H1 (cell line): ENCODE measurements around the gene DDX5. TPM values are rescaled to one million over a fixed set of nuclear protein-coding genes. Genes with fewer than 3 reads are reported as not detected.

Experiments used
- CTCF ChIA-PET: fragments of 300-600 bp; sonication (Branson Sonifier 250); formaldehyde crosslinking; loops from one replicate; lab custom pipeline; 2021; ENCODE audit not compliant: partially characterized antibody; lab: Charles Lee
- POLR2A ChIA-PET: fragments of 300-600 bp; sonication (Branson Sonifier 250); formaldehyde crosslinking; loops from one replicate; lab custom pipeline; 2021; ENCODE audit warnings: inconsistent platforms; ENCODE audit not compliant: partially characterized antibody; lab: Charles Lee
- DNase-seq, 2 experiments: peaks; one replicate each; pipeline versions ENCODE4 v3.0.0 to v3.0.0-alpha.2; 2010 to 2022; ENCODE audit warnings: low spot score in 2 of 2, low read depth in 1 of 2, mixed read lengths in 1 of 2
- FAIRE-seq: peaks from 2 replicates; lab custom pipeline; 2011; peaks lifted over from hg19 to GRCh38; lab: Jason Lieb, UNC
- H2AFZ ChIP-seq: 2 replicates; pipeline ENCODE4 v1.8.1; 2012; ENCODE audit warnings: low read length, inconsistent platforms
- H2AK5ac ChIP-seq: 2 replicates; pipeline ENCODE4 v1.6.1; 2013; ENCODE audit warnings: low read depth, low read length
- H2BK120ac ChIP-seq: replicated peaks from 2 replicates; pipeline ENCODE3; 2013; ENCODE audit warnings: low read depth, low read length, inconsistent platforms
- H2BK12ac ChIP-seq: 2 replicates; pipeline ENCODE4 v1.6.1; 2013; ENCODE audit warnings: low read depth, low read length
- H2BK15ac ChIP-seq: 2 replicates; pipeline ENCODE4 v1.6.1; 2013; ENCODE audit warnings: low read length
- H2BK20ac ChIP-seq: 2 replicates; pipeline ENCODE4 v1.6.1; 2013; ENCODE audit warnings: low read length
- H2BK5ac ChIP-seq: 2 replicates; pipeline ENCODE4 v1.6.1; 2013; ENCODE audit warnings: low read depth, low read length
- H3K14ac ChIP-seq: 2 replicates; pipeline ENCODE4 v1.6.1; 2013; ENCODE audit warnings: inconsistent platforms; ENCODE audit not compliant: insufficient read length
- H3K18ac ChIP-seq: 2 replicates; pipeline ENCODE4 v1.6.1; 2013; ENCODE audit warnings: low read length; ENCODE audit errors: extremely low read depth
- H3K23ac ChIP-seq: 2 replicates; pipeline ENCODE4 v1.6.1; 2013; ENCODE audit warnings: inconsistent platforms; ENCODE audit not compliant: insufficient read length
- H3K23me2 ChIP-seq: 2 replicates; pipeline ENCODE4 v1.6.1; 2013; ENCODE audit warnings: low read depth, low read length
- H3K27ac ChIP-seq: 2 replicates; pipeline ENCODE4 v1.6.1; 2011; ENCODE audit warnings: low read depth, low read length, inconsistent platforms
- H3K27me3 ChIP-seq, 4 experiments: replicated peaks in 1 of 4; 1 replicate in 1 of 4; 2 replicates in 3 of 4; pipeline versions ENCODE4 v1.6.1 to v1.8.1; 2011 to 2013; ENCODE audit warnings: low read length in 3 of 4, mild to moderate bottlenecking in 3 of 4, inconsistent platforms in 2 of 4, mixed read lengths in 2 of 4, moderate library complexity in 1 of 4; ENCODE audit not compliant: control insufficient read depth in 3 of 4, insufficient read depth in 3 of 4; ENCODE audit errors: extremely low read depth in 1 of 4
- H3K36me3 ChIP-seq, 4 experiments: 2 replicates each; pipeline versions ENCODE4 v1.6.1 to v1.8.1; 2011 to 2013; ENCODE audit warnings: mild to moderate bottlenecking in 4 of 4, low read length in 3 of 4, moderate library complexity in 2 of 4, control low read depth in 1 of 4, inconsistent platforms in 1 of 4; ENCODE audit not compliant: insufficient read depth in 4 of 4, control insufficient read depth in 2 of 4
- H3K4ac ChIP-seq: replicated peaks from 2 replicates; pipeline ENCODE3; 2013; ENCODE audit warnings: low read length, low read depth, mixed read lengths, inconsistent platforms; ENCODE audit not compliant: insufficient read length
- H3K4me1 ChIP-seq, 4 experiments: replicated peaks in 1 of 4; 1 replicate in 1 of 4; 2 replicates in 3 of 4; pipeline versions ENCODE4 v1.6.1 to v1.8.1; 2011 to 2013; ENCODE audit warnings: low read length in 3 of 4, inconsistent platforms in 2 of 4, mixed read lengths in 1 of 4; ENCODE audit not compliant: insufficient read depth in 4 of 4, control insufficient read depth in 3 of 4
- H3K4me2 ChIP-seq, 2 experiments: 2 replicates each; pipeline versions ENCODE4 v1.6.1 to v1.8.1; 2011 to 2013; ENCODE audit warnings: low read depth in 2 of 2, low read length in 2 of 2, control low read depth in 1 of 2, inconsistent platforms in 1 of 2, mild to moderate bottlenecking in 1 of 2; ENCODE audit not compliant: insufficient read depth in 1 of 2
- H3K4me3 ChIP-seq, 4 experiments: fragments of 200-600, 300-600 bp in 1 of 4; sonication (generic), shearing (Covaris generic), sonication (Bioruptor Twin) in 1 of 4; 2 replicates each; pipeline versions ENCODE4 v1.5.1 to v1.8.1; 2011 to 2016; ENCODE audit warnings: low read length in 4 of 4, low read depth in 3 of 4, control low read depth in 2 of 4, inconsistent platforms in 2 of 4, mild to moderate bottlenecking in 2 of 4, mixed read lengths in 1 of 4, moderate library complexity in 1 of 4; ENCODE audit not compliant: insufficient read depth in 2 of 4; ENCODE audit errors: extremely low read depth in 1 of 4
- H3K56ac ChIP-seq: replicated peaks from 2 replicates; pipeline ENCODE3; 2013; ENCODE audit warnings: low read depth, mild to moderate bottlenecking, mixed read lengths, low read length, inconsistent platforms; ENCODE audit not compliant: insufficient read length
- H3K79me1 ChIP-seq: 2 replicates; pipeline ENCODE4 v1.6.1; 2013; ENCODE audit warnings: low read depth, low read length, control low read depth
- H3K79me2 ChIP-seq, 2 experiments: 2 replicates each; pipeline versions ENCODE4 v1.6.1 to v1.8.1; 2012 to 2013; ENCODE audit warnings: low read length in 2 of 2, mild to moderate bottlenecking in 2 of 2, inconsistent platforms in 1 of 2; ENCODE audit not compliant: insufficient read depth in 2 of 2, control insufficient read depth in 1 of 2
- H3K9ac ChIP-seq, 4 experiments: replicated peaks in 1 of 4; 1 replicate in 1 of 4; 2 replicates in 3 of 4; pipeline versions ENCODE4 v1.6.1 to v1.8.1; 2011 to 2013; ENCODE audit warnings: low read depth in 3 of 4, low read length in 3 of 4, control low read depth in 2 of 4, mild to moderate bottlenecking in 2 of 4, moderate library complexity in 2 of 4, inconsistent platforms in 1 of 4; ENCODE audit errors: extremely low read depth in 1 of 4
- H3K9me3 ChIP-seq, 2 experiments: 2 replicates each; pipeline versions ENCODE4 v1.6.1 to v1.8.1; 2012 to 2013; ENCODE audit warnings: mild to moderate bottlenecking in 2 of 2, moderate library complexity in 2 of 2, control low read depth in 1 of 2, inconsistent platforms in 1 of 2, low read depth in 1 of 2, low read length in 1 of 2, mixed read lengths in 1 of 2; ENCODE audit not compliant: insufficient read depth in 2 of 2
- H4K20me1 ChIP-seq, 2 experiments: replicated peaks in 1 of 2; 2 replicates each; pipeline versions ENCODE3 to v1.8.1; 2011 to 2013; ENCODE audit warnings: inconsistent platforms in 2 of 2, low read length in 2 of 2, mild to moderate bottlenecking in 1 of 2; ENCODE audit not compliant: insufficient read depth in 2 of 2, control insufficient read depth in 1 of 2
- H4K5ac ChIP-seq: 2 replicates; pipeline ENCODE4 v1.6.1; 2013; ENCODE audit warnings: low read length, low read depth, mixed read lengths, inconsistent platforms; ENCODE audit not compliant: insufficient read length
- H4K8ac ChIP-seq: 2 replicates; pipeline ENCODE4 v1.8.0; 2013; ENCODE audit warnings: mild to moderate bottlenecking, moderate library complexity, low read length, inconsistent platforms; ENCODE audit not compliant: insufficient read depth; ENCODE audit errors: extremely low read depth
- H4K91ac ChIP-seq: replicated peaks from 2 replicates; pipeline ENCODE3; 2013; ENCODE audit warnings: low read length, mixed read lengths, inconsistent platforms; ENCODE audit not compliant: insufficient read length
- ATF2 ChIP-seq: IDR thresholded peaks from 2 replicates; pipeline ENCODE4 v1.6.1; 2012; ENCODE audit warnings: low read length, inconsistent platforms
- EP300 ChIP-seq, 2 experiments: IDR thresholded peaks; 1 replicate in 1 of 2; 2 replicates in 1 of 2; pipeline ENCODE4 v1.6.1; 2011 to 2012; ENCODE audit warnings: low read depth in 2 of 2, low read length in 2 of 2, mild to moderate bottlenecking in 2 of 2, borderline replicate concordance in 1 of 2, inconsistent platforms in 1 of 2, moderate library complexity in 1 of 2
- KDM1A ChIP-seq: fragments of 200-600, 300-600 bp; sonication (generic); IDR thresholded peaks from 2 replicates; pipeline ENCODE4 v1.7.1; 2016; ENCODE audit warnings: mild to moderate bottlenecking, low read length, borderline replicate concordance
- POLR2A ChIP-seq, 2 experiments: IDR thresholded peaks; 1 replicate in 1 of 2; 2 replicates in 1 of 2; pipeline ENCODE4 v1.6.1; 2011; ENCODE audit warnings: low read depth in 2 of 2, low read length in 2 of 2, mild to moderate bottlenecking in 2 of 2; ENCODE audit errors: control extremely low read depth in 1 of 2
- RAD21 ChIP-seq, 2 experiments: IDR thresholded peaks in 1 of 2; conservative IDR thresholded peaks in 1 of 2; 2 replicates each; pipeline ENCODE4 v1.6.1; 2011; ENCODE audit warnings: low read depth in 2 of 2, low read length in 2 of 2, improper control_type of control experiment in 1 of 2, inconsistent platforms in 1 of 2, mild to moderate bottlenecking in 1 of 2, moderate library complexity in 1 of 2
- SP1 ChIP-seq: IDR thresholded peaks from 2 replicates; pipeline ENCODE4 v1.6.1; 2011; ENCODE audit warnings: low read depth, low read length
- ZNF274 ChIP-seq: IDR thresholded peaks from 2 replicates; pipeline ENCODE4 v1.7.0; 2012; ENCODE audit warnings: low read length, borderline replicate concordance; ENCODE audit errors: extremely low read depth
- WGBS, 2 experiments: shearing (Covaris generic) in 1 of 2; methylation state at CpG; one replicate each; pipeline versions ENCODE4 v1.1.6 to v1.1.7; 2013 to 2015; ENCODE audit warnings: low lambda C conversion rate in 2 of 2, mixed read lengths in 2 of 2, inconsistent platforms in 1 of 2, low coverage in 1 of 2, missing lambda C conversion rate in 1 of 2; ENCODE audit not compliant: insufficient replicate concordance in 2 of 2, insufficient coverage in 1 of 2, insufficient read length in 1 of 2; ENCODE audit errors: extremely low coverage in 1 of 2, missing lambda C conversion rate in 1 of 2; 5-methylcytosine and 5-hydroxymethylcytosine counted together
- polyA plus RNA-seq, 7 experiments: library from polyadenylated mRNA; depleted of rRNA in 3 of 7; stranded (reverse) in 5 of 7; unstranded in 2 of 7; fragments of >200 nt in 5 of 7; fragments of 200-250 nt in 2 of 7; gene quantifications; 1 replicate in 5 of 7; 2 replicates in 1 of 7; 4 replicates in 1 of 7; pipeline versions ENCODE4 v1.2.1 to v1.2.3, GENCODE V29; 2011 to 2013; ENCODE audit warnings: missing spikeins in 2 of 7, mixed read lengths in 2 of 7
- total RNA-seq: library from RNA; stranded (reverse); fragmentation: NEBNext Ultra II Directional; extraction: Animal tissue kit (Norgen Biotek cat#: 25700); gene quantifications from 2 replicates; pipeline ENCODE4 v1.2.1, GENCODE V29; 2021

The DDX5 gene
- total and polyA plus RNA-seq, 2 of the 8 experiments (the other 6 are each of a cell fraction or from before 2014, with no cell fraction given): 572 to 591 TPM

- no peak for FAIRE-seq
- Histone ChIP-seq H3K9ac (no peak overlapping the region), H2BK15ac (no peak overlapping the region), H3K27me3 (no peaks in the 10 kb centered on the region), H3K79me2 (no peaks in the 10 kb centered on the region), H2BK120ac (no peak overlapping the region), H2AFZ (no peak overlapping the region), H2BK12ac (no peak overlapping the region), H3K4me1 (no peaks in the 10 kb centered on the region), H4K91ac (no peak overlapping the region), H4K5ac (no peak overlapping the region), H3K27ac (no peak overlapping the region), H3K23ac (no peak overlapping the region), H3K36me3 (no peaks in the 10 kb centered on the region), H2AK5ac (no peak overlapping the region), H3K14ac (no peak overlapping the region), H3K4me3 (no peak overlapping the region), H4K20me1 (no peaks in the 10 kb centered on the region), H3K56ac (no peak overlapping the region), H2BK5ac (no peak overlapping the region), H2BK20ac (no peak overlapping the region), H3K4me2 (no peak overlapping the region), H4K8ac (no peak overlapping the region), H3K9me3 (no peaks in the 10 kb centered on the region)
- ChIA-PET POLR2A (interaction anchor here (0.7 to 2.1 kb wide), 2 partner anchors 49 to 81 kb away, joined by 3 to 9 read pairs; partner anchors contain the start of gene DDX5), CTCF (interaction anchor here (0.6 to 3.7 kb wide), 3 partner anchors 9 to 85 kb away, joined by 3 to 22 read pairs (median 3); no protein-coding TSS in a partner anchor)
- WGBS, 2 experiments: 82% methylated on average over 8 of the region's 8 CpGs; no CpG with 5 or more reads in 1 of the 2 experiments
- no peak for TF ChIP-seq EP300 (IDR thresholded peaks at IDR 0.05; ENCODE audit: borderline replicate concordance in 1 of 2, low read depth in 2 of 2, low read length in 2 of 2)
- TF ChIP-seq KDM1A: no peak
- TF ChIP-seq POLR2A (IDR thresholded peaks at IDR 0.05; ENCODE audit: control extremely low read depth in 1 of 2, low read depth in 2 of 2, low read length in 2 of 2): no peak
- no peak for TF ChIP-seq RAD21 (IDR thresholded peaks at IDR 0.05 in 1 of 2, conservative IDR thresholded peaks at IDR 0.05 in 1 of 2; ENCODE audit: low read depth in 2 of 2, low read length in 2 of 2)
- no peak for TF ChIP-seq SP1
- no peak for TF ChIP-seq ATF2
- TF ChIP-seq ZNF274: no peak
- TF ChIP-seq, all 59 proteins: peak for 0
- H3K4ac ChIP-seq: no peak overlapping the region
- H3K18ac ChIP-seq: no peak overlapping the region
- H3K79me1 ChIP-seq: no peaks in the 10 kb centered on the region
- DNase-seq: no peak
- H3K23me2 ChIP-seq: no peaks in the 10 kb centered on the region
Observed at GRCh38 chr17:64455993-64456885, 49.9 kb downstream of the DDX5 start.
